NCI-H1092 (cell line): ENCODE data around the gene SH3RF1.

Experiments
- DNase-seq: peaks from one replicate; lab custom pipeline; 2025; lab: John Stamatoyannopoulos, UW

The SH3RF1 gene

GRCh38 chr4:169064296-169064695, 206.5 kb downstream of the SH3RF1 start:
- no peak for DNase-seq

GRCh38 chr4:169063441-169063840, 207.3 kb downstream of the SH3RF1 start:
- DNase-seq = no peak

GRCh38 chr4:169062897-169063244, 207.9 kb downstream of the SH3RF1 start:
- no peak for DNase-seq

- DNase-seq = no peak
Observed at GRCh38 chr4:169061386-169061785, 209.4 kb downstream of the SH3RF1 start.

GRCh38 chr4:169060391-169061091, 210.2 kb downstream of the SH3RF1 start:
- no peak for DNase-seq

GRCh38 chr4:169059306-169060211, 211.2 kb downstream of the SH3RF1 start:
- DNase-seq = no peak

GRCh38 chr4:169058312-169058711, 212.4 kb downstream of the SH3RF1 start:
- no peak for DNase-seq

- DNase-seq = no peak
Observed at GRCh38 chr4:169054879-169055278, 215.9 kb downstream of the SH3RF1 start.

GRCh38 chr4:169052594-169052945, 218.2 kb downstream of the SH3RF1 start:
- peak; percentile 11 for DNase-seq

GRCh38 chr4:169051761-169052593, 218.8 kb downstream of the SH3RF1 start:
- peak; percentile 5 for DNase-seq

- DNase-seq = no peak
Observed at GRCh38 chr4:169050881-169051760, 219.6 kb downstream of the SH3RF1 start.

GRCh38 chr4:169050284-169050683, 220.5 kb downstream of the SH3RF1 start:
- DNase-seq = no peak

GRCh38 chr4:169048868-169049414, 221.8 kb downstream of the SH3RF1 start:
- no peak for DNase-seq

GRCh38 chr4:169047956-169048355, 222.8 kb downstream of the SH3RF1 start:
- no peak for DNase-seq

- DNase-seq = no peak
Observed at GRCh38 chr4:169045862-169046584, 224.7 kb downstream of the SH3RF1 start.

- DNase-seq = no peak
Observed at GRCh38 chr4:169044714-169045447, 225.9 kb downstream of the SH3RF1 start.
